Limb (tissue), 2 donors: Measurements from ENCODE around the gene HTATIP2.
"Not testable (repeated sequence)": the region's sequence is repeated elsewhere in the genome, so short reads cannot be mapped to it uniquely, and the experiment has no call there.

ENCODE experiments used
- DNase-seq, 2 donors: peaks; one replicate each; pipeline ENCODE4 v3.0.0-alpha.2; 2016; ENCODE audit errors: extremely low spot score in 2 of 2

The HTATIP2 gene

GRCh38 chr11:20363500-20364340 is at the start of gene HTATIP2:
Gene HTATIP2, plus strand, starts transcription at chr11:20363714. Its CDS starts 524 bp downstream, at chr11:20364238.
- peak in 1 of 2 donors; percentile 52 for DNase-seq

- DNase-seq: no peak
These were observed 47.7 kb upstream of the HTATIP2 start for GRCh38 chr11:20315800-20316199.

GRCh38 chr11:20321177-20321576 is 42.3 kb upstream of the HTATIP2 start:
- no peak for DNase-seq

GRCh38 chr11:20327377-20327935 is 36.1 kb upstream of the HTATIP2 start:
- no peak for DNase-seq

- no peak for DNase-seq
These were observed 27.5 kb upstream of the HTATIP2 start for GRCh38 chr11:20336056-20336455.

GRCh38 chr11:20337526-20338154 is 25.9 kb upstream of the HTATIP2 start:
- DNase-seq: peak; percentile 47 to 51

GRCh38 chr11:20342347-20343141 is 21.0 kb upstream of the HTATIP2 start:
- peak; percentile 60 to 67 for DNase-seq

- DNase-seq: no peak
These were observed 12.4 kb upstream of the HTATIP2 start for GRCh38 chr11:20351136-20351535.

- DNase-seq: no peak
These were observed 11.7 kb upstream of the HTATIP2 start for GRCh38 chr11:20351751-20352262.

- DNase-seq: peak; percentile 36 to 67
These were observed 9.6 kb upstream of the HTATIP2 start for GRCh38 chr11:20353829-20354434.

- no peak for DNase-seq
These were observed 8.0 kb upstream of the HTATIP2 start for GRCh38 chr11:20355221-20356219.

- DNase-seq: no peak
These were observed 6.4 kb upstream of the HTATIP2 start for GRCh38 chr11:20357150-20357549.

- no peak for DNase-seq
These were observed 2.9 kb upstream of the HTATIP2 start for GRCh38 chr11:20360650-20361049.

- DNase-seq: no peak
These were observed 1.0 kb upstream of the HTATIP2 start for GRCh38 chr11:20362481-20362880.

GRCh38 chr11:20363149-20363499 is 390 bp upstream of the HTATIP2 start:
- DNase-seq: no peak

GRCh38 chr11:20364341-20364792 is 853 bp downstream of the HTATIP2 start:
- no peak for DNase-seq

- DNase-seq: not testable (repeated sequence)
These were observed 2.0 kb downstream of the HTATIP2 start for GRCh38 chr11:20365465-20365864.

GRCh38 chr11:20367313-20367948 is 3.9 kb downstream of the HTATIP2 start:
- no peak for DNase-seq

- no peak for DNase-seq
These were observed 4.9 kb downstream of the HTATIP2 start for GRCh38 chr11:20368438-20368837.
